Activated CD4-positive, alpha-beta T cell treated with anti-CD3 and anti-CD28 coated beads, Interleukin-2, amount 50 U/mL, for 48 hours (primary cell): Measurements from ENCODE around the gene TRAF3.

Source experiments
- DNase-seq, 2 experiments: peaks; one replicate each; pipeline ENCODE4 v3.0.0-alpha.2; 2020

The TRAF3 gene

DNA sequence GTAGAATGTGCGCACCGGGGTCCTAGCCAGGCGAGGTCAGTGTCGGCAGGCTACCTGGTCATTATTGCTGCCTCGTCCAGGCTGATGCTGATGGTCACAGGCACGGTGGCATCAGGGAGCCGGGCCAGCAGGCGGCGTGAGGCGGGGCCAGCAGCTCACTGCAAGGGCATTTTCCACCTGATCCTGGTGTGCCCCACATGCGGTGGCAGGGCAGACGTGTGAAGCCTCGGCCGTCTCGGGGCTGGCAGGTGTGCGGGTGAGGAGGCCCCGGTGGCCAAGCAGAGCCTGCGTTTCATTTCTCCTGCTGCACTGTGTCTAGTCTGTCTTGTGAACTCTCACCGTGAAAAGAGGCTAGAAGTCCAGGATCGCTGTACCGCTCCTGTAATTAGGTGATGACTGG is 133.2 kb downstream of the TRAF3 start:
- no peak for DNase-seq

DNA sequence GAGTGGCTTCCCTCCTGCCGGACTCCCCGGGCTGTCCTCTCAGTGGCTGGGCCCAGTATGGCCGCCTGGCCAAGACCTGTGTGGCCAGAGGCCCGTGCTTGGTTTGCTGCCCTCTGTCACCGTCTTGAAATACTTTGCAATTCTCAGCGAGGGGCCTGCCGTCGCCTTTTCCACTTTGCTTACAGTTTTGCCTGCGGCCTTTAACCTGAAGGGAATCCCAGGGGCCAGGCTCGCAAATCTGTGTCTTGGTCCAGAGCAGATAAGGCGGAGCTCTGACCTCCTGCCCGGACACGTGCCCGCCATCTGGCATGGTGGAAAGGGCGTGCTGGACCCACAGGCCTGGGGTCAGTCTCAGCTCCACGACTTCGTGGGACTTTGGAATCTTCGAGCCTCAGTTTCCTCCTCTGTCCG is 134.3 kb downstream of the TRAF3 start:
- DNase-seq, result no peak

DNA sequence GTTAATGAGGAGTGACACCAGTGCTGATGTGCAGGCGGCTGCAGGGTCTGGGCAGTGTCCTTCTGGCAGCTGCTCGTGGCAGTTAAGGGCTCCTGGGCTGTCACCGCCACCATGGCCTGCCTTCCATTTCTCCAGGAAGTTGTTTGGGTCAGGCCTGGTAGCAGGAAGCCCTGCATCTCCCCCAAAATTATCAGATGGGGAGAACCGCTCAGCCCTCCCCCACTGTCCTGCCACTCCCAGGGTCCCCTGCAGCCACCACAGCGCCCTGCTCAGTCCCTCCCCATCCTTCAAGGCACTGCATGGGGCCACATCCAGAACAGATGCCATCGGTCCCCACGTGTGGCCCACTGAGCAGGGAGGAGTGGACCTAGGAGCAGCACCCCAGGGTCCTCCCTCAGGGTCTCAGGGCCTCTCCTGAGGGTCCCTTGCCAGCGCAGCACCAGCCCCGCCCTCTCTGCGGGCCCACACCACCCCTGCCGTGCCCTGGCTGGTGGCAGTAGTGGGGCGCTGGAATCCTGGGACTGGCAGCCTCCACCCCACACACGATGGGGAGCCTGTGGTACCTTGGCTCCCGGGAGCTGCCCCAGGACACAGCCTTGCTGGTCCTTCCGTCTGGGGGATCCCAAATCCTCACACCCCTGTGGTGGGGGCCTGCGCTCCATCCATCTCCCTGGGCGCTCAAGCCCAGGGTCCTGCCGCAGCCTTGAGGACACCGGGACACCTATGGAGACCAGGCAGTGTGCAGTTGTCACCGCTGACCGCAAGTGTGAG is 134.9 kb downstream of the TRAF3 start:
- DNase-seq, result no peak

DNA sequence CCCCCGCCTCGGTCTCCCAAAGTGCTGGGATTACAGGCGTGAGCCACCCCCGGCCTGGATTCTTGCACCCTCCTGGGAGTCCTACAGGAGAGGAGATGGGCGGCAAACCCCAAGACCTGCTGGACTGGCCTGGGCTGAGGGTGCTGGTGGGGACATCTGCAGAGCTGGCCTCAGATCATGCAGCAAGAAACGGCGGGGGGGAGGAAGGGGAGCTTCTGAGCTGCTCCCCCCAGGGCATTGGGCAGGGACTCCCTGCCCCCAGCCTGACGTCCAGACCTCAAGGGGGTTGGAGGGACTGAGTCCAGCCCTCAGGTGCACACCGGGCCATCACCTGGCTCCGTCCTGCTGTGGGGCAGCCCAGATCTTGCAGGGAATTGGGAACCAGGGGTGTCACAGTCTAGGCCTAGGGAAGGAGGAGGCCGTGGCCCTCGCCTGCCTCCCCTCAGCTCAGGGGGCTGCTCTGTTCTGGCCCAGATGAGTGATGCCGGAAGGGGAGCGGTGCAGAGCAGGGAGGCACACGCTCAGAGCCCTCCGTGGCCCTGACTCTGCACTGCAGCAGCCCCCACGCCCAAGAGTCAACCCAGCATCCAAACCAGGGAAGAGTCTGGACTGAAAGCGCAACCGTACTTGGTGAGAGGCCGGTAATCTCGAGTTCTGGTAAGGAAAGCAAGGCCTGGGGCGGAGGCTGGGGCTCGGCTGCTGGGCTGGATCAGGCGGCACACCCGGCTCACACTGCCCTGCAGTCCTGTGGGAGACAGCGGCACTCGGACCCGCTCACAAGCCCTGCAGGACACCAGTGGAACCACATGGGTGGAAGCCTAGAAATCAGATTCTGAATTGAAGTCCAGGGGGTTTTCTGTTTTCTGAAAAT is 136.3 kb downstream of the TRAF3 start:
- DNase-seq, result no peak

DNA sequence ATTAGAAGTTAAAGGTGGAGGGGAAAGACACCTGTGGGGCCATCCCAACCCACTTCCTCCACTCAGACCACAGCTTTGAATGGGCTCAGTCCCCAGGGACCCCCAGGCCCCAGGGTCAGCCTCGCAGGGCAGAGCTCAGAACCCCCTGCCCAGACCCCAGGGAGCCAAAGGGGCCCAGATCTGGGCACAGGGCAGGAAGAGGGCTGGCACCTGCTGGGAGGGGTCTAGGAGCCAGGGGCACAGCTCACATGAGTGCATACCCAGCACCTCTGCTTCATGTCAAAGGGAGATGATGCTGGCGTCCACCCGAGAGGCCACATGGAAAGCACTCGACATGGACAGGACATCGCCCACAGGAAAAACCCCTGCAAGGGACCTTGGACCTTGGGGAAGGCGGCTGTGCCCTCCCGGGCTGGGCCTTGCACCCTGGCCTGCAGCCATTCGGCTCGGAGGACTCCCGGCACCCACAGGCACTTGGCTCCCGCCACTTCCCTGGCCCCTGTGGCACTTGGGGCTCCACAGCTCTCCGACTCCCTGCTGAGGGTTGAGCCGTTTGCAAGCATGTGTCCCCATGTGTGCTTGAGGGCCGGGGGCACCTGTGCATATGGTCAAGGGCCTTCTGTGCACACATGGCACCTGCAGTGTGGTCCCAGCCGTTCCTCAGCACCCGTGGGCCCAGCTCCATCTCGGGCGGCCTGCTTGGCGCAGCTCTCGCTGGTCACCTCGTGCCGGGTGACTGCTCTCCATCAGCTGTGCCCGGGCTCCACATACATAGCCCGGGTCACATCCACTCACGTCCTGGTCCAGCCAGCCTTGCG is 137.4 kb downstream of the TRAF3 start:
- DNase-seq, result no peak

DNA sequence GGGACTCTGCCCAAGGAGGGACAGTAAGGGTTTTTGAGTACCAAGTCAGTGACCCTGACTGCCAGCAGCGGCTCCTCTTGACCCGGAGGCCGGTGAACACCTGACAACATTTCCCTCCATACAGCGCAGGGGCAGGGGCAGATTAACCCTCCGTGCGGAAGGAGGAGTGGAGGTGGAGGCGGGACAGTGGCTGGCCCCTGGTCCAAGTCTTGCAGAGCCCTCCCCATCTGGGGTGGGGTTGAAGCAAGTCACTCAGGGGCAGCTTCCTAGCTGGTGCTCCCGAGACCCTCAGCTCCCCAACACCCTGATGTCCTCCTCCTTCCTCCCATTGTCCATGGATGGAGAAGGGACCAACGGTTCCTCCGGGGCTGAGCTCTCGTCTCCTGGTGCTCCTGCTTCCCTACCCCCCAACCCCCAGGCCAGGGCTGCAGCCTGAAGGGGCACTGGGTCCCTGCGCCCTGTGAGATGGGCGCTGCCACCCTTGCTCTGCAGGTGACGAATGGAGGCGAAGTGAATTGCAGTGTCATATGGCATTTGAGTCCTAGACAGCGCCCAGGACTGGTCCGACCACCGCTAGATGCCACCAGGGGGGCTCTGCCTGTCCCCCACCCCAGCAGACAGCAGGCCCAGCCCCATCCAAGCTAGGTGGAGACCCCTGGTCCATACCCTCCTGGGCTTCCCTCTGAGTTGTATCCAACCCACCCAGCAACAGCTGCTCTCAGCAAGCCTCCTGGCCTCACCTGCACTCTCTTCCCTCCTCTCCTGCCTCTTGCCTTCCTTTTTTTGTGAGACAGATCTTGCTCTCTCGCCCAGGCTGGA is 138.3 kb downstream of the TRAF3 start:
- DNase-seq, result no peak

DNA sequence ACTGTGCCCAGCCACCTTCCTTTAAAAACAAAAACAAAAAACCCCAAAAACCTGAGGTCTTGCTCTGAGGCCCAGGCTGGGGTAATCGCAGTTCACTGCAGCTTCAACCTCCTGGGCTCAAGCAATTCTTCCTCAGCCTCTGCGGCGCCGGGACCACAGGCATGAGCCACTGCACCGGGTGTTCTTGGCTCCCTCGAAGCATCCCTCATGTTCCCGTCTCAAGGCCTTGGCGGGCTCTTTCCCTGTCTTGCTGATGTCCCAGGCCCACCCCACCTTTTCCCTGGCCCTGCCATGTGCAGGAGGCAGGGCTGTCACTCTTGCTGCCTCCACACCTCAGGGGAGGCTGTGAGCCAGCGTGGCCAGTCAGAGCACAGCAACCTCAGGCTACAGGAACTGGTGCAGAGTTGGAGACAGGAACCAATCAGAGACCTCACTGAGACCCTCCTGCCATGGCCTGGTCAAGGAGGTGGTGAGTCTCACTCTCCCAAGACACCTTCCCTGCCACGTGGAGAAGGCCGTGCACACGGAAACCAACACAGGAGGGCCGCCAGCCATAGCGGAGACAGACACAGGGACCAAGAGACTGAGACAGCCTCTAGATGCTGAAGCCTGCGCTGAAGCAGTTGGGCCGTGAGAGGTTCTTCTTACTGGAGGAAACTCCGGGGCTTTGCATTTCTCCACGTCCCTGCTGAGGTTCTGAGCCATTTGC is 139.3 kb downstream of the TRAF3 start:
- no peak for DNase-seq

DNA sequence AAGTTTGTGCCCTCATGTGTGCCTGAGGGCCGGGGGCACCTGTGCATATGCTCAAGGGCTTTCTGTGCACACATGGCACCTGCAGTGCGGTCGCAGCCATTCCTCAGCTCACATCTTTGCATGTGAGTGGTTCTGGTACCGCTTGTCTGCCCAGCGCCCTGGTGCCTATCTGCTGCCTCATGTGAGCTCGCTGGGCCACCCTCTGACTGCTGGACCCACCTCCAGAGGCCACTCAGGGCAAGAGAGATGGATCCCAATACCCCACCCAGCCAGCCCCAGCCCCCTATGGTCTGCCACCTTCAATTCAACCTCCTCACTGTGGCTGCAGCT is 139.8 kb downstream of the TRAF3 start:
- no peak for DNase-seq

DNA sequence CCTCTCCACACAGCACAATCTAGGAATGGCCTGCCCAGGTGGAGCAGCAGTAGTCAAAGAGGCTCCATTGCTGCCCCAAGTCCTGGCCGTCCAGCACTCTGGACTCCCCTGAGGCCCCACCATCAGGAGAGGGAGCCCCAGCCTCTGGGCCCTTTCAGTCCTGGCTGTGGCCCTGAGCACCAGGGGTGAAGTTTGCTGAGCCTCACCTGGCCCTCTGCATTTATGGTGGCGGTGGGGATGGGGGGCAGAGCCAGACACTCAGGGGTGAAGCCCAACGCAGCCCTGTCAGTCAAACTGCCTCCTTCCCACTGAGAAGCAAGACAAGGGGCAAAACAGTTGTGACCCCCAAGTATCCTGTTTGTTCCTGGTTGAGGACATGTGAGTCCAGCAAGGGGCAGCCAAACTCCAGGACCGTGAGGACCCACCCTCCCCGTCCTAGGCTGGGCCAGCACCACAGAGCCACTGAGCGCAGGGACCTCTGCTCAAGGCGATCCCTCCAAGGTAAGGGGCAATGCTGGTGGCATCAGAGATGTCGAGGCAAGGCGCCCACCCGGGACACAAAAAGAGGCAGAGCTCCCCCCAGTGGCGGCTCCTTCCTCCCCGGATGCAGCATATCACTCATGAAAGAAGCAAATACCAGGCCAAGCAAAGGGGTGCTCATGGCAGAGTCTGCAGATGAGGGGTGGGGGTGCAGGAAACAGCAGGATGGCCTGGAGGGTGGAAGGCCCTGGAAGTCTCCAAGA is 140.4 kb downstream of the TRAF3 start:
- peak; percentile 65 to 75 for DNase-seq

DNA sequence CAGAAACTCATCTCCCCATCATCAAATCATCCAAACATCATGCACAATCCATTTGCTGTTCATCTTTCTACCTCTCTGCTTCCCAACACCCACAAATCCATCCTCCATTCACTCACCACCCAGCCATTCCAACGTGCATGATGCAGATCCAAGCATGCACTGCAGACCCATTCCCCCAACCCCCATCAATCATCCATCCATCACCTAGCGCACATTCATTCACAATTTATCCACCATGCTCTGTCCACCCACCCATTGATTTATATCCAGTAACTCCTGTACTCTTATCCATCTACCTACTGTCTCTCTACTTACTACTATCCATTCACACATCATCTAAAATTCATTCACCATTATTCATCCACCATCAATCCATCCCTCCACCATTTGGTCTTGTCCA is 141.2 kb downstream of the TRAF3 start:
- DNase-seq, result no peak

DNA sequence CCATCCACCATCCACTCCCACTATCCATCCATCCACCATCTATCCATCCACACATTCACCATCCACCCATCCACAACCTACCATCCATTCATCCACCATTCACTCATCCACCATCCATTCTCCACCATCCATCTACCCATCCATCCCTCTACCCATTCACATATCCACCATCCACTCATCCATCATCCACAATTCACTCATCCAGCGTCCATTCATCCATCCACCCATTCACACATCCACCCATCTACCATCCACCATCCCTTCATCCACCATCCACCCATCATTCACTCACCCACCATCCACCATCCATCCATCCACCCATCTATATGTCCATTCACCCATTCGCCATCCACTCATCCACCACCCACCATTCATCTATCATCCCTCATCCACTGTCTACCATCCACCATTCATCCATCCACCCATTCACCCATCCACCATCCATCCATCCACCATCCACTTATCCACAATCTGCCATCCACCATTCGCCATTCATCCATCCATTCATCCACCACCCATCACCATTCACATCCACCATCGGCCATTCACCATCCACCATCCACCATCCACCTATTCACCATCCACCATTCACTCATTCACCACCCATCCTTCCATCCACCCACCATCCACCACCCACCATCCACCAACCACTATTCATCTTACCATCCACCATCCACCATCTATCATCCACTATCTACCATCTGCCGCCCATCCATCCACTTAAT is 143.2 kb downstream of the TRAF3 start:
- no peak for DNase-seq

DNA sequence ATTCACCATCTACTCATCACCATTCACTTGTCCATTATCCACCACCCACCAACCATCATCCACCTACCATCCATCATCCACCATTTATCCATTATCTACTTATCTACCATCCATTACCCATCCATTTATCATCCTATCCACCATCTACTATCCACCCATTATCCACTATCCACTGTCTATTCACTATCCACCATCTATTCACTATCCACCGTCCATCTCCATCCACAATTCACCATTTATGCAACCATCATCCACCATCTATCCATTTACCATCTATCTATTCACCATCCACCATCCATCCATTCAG is 143.7 kb downstream of the TRAF3 start:
- no peak for DNase-seq

DNA sequence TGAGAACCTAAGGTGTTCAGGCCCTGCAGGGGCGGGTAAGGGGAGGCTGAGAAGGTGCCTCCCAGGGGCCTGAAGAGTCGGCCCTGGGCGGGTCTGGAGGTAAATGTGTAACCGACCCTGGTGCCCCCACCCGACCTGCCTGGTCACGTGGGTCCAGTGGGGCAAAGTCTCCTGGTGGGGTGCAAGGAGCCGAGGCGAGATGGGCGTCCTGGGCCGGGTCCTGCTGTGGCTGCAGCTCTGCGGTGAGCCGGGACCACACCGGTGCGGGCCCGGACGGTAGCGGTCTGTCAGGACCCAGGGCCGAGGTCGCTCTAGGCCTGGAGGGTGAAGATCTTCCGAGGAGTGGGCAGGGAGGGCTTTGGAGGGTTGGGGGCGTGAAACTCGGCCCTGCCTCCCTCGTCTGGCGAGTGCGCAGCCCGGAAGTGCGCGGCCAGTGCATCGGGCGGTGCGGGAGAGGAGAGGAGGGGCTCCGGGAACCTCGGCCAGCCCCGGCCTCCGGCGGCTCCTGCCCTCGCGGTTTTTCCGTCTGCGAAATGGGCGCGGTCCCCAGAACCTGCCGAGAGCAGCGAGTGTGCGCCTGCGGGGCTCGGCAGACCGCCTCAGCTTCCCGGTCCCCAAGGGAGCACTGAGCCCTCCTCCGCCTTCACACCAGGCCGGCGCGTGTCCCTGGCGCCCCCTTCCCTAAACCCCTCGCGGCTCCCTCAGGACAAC is 145.4 kb downstream of the TRAF3 start, which contains the start of gene AMN:
AMN (plus strand) TSS at position 174 of the 711 bp plus-strand sequence; CDS start at position 200, 26 bp downstream.
- no peak for DNase-seq

DNA sequence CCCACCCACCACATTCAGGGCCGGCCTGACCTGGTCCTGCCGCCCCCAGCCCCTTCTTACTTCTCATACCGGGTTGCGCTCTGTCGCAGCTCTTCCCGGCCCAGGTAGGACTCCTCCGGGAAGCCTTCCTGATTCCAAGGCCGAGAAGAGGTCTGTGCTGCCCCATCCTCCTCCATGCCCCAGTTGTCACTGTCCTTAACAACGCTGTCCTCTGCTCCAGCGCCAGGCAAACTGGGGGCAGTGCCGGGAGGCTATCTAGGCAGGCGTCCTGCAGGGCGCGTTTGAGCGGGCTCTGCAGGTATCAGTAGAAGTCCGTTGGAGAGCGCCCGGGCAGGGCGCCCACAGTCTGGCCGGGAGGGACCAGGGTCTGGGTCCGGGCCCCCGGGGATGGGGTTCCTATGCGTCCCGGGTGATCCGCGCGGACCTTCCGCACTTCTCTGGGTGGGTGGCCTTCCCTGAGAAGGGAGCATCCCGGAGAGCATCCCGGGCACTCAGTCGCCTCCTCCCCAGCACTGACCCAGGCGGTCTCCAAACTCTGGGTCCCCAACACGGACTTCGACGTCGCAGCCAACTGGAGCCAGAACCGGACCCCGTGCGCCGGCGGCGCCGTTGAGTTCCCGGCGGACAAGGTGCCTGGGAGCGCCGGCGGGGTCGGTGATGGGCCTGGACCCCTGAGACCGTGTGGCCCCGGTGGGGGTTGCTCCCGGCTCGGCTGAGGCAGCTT is 146.1 kb downstream of the TRAF3 start:
- DNase-seq, result no peak

DNA sequence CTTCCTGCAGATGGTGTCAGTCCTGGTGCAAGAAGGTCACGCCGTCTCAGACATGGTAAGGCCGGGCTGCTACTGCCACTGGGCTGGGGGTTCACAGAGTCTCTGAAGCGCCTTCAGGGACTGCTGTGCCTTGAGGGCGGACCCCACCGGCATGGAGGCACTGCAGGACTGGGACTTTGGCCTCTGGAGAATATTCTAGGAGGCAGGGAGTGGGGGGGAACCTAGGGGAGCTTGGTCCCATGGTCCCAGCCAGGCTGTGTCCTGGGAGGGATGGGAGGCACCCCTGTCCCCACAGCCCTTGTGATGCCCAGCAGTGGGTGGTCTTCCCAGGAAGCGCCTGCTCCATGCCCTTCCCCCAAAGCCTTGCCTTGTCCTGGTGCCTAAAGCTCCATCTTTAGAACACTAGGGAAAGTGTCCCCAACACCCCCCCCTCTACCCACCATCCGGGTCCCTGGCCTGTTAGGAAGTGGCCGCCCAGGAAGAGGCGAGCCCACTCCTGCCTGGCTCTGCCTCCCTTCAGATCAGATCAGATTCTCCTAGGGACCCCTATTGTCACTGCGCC is 146.8 kb downstream of the TRAF3 start:
- DNase-seq, result no peak

DNA sequence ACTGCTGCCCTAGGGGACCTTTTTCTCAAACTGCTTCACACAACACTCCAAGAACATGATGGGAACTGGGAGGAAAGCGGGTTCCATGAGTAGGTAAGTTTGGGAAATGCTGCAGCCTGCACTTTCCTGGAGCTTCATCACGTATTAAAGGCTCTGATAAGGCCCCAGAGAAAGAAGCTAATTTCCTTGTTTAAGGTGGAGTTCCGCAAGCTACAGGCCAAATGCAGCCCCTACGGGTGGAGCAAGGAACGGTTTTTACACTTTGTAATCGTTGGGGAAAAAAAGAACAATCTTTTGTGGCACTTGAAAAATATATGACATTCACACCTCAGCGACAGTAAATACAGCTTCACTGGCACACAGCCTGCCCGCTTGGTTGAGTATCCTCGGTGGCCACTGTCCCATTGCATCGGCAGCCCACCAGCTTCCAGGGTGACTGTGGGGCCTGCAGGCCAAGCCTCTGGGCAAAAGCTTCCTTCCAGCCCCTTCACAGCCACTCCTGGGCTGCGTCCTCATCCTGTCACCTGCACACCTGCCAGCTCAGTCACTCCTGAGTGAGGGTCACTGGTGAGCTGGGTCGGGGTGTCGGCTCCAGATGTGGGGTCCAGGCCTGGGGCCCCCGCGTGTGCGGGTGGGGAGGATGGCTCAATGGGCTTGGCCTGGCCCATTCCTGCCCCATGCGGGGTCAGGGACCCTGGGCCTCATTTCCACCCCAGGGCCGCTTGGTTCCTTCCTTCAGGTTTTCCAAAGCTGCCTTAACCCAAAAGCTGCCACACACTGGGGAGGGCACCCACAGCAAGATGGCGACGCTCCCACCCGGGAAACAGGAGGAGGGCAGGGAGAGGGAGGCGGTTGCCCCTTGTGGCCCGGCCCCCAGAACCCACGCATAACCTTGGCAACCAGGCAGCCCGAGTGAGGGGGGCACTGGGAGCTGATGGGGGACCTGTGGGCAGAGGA is 147.7 kb downstream of the TRAF3 start:
- no peak for DNase-seq

DNA sequence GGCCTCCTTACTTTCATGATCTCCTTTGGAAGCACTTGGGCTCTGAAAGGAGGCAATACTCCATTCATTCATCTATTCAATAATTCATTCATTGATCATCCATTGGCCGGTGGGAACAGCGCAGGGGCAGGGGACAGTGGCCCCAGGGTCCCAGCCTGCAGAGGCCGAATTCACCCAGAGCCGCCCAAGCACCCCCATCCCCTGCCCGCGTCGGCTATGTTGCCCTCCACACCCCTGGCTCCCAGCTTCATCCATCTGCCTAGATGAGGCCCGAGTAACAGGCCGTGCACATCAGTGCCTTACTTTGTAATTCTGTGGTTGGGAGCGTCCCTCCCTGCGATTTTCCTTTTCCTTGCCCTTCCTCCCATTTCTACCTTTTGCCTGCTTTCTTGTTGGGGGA is 148.4 kb downstream of the TRAF3 start:
- no peak for DNase-seq

DNA sequence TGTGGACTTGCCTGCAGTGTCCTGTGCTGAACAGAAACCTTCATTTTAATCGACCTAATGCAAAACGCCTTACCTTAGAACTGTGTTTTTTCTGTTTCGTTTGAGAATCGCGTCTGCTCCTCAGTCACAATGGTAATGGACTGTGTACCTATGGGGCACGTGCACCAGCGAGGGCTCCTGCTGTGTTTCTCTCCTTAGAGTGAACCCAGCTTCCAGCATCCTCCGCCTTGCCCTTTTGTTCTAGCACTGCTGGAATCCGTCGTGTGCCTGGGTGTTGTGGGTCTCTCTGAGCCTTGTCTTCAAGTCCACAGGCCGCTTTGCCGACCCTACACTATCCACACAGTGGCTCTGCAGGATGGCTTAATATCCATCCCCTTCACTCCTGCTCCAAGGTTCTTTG is 148.9 kb downstream of the TRAF3 start:
- DNase-seq, result no peak
